A549 (cell line): Measurements from ENCODE around the gene TYW5. TPM values are rescaled to one million over a fixed set of nuclear protein-coding genes. Genes with fewer than 3 reads are reported as not detected.

Experiments used
- ATAC-seq, 2 experiments: fragments of 200-7000 bp in 1 of 2; fragments of >200 bp in 1 of 2; cut with Nextera tagmentation in 1 of 2; cut with Tn5 transposase in 1 of 2; 3 replicates each; pipeline versions ENCODE4 v1.8.0 to v1.9.1; 2018 to 2020; ENCODE audit warnings: mild to moderate bottlenecking in 1 of 2, moderate library complexity in 1 of 2
- CTCF ChIA-PET: fragments of 300-600 bp; sonication (Branson Sonifier 250); formaldehyde crosslinking; extraction: SDS; loops from one replicate; lab custom pipeline; 2021; ENCODE audit warnings: antibody characterized with exemption, inconsistent platforms; lab: Yijun Ruan, JAX
- POLR2A ChIA-PET: fragments of 350-600 bp; formaldehyde crosslinking; extraction: SDS; loops from one replicate; lab custom pipeline; 2021; ENCODE audit warnings: antibody characterized with exemption, inconsistent platforms; lab: Yijun Ruan, JAX
- DNase-seq, 2 experiments: peaks; one replicate each; pipeline versions ENCODE4 v3.0.0 to v3.0.0-alpha.2; 2011 to 2016; ENCODE audit warnings: low read depth in 1 of 2, low spot score in 1 of 2
- FAIRE-seq: peaks from 2 replicates; lab custom pipeline; 2011; peaks lifted over from hg19 to GRCh38; lab: Jason Lieb, UNC
- H3K27ac ChIP-seq, 2 experiments: fragments of >200 bp; sonication (Bioruptor Twin); formaldehyde crosslinking; 3 replicates each; pipeline ENCODE4 v1.5.1; 2016 to 2017
- H3K4me1 ChIP-seq: fragments of >200 bp; sonication (Bioruptor Twin); formaldehyde crosslinking; 3 replicates; pipeline ENCODE4 v1.6.1; 2016
- H3K4me2 ChIP-seq: fragments of >200 bp; sonication (Bioruptor Twin); formaldehyde crosslinking; 3 replicates; pipeline ENCODE4 v1.6.1; 2016
- H3K4me3 ChIP-seq: fragments of >200 bp; sonication (Bioruptor Twin); formaldehyde crosslinking; 3 replicates; pipeline ENCODE4 v1.5.1; 2016
- H3K9me3 ChIP-seq: fragments of >200 bp; sonication (Bioruptor Twin); formaldehyde crosslinking; 3 replicates; pipeline ENCODE4 v1.6.1; 2016
- CEBPB ChIP-seq, 2 experiments: fragments of >200 bp in 1 of 2; sonication (Bioruptor Twin) in 1 of 2; formaldehyde crosslinking in 1 of 2; IDR thresholded peaks; 2 replicates each; pipeline ENCODE4 v1.6.1; 2012 to 2016
- CHD4 ChIP-seq: fragments of 200-600 bp; sonication (generic); IDR thresholded peaks from 2 replicates; pipeline ENCODE4 v1.6.1; 2016; ENCODE audit warnings: antibody characterized with exemption, mild to moderate bottlenecking, borderline replicate concordance
- EHF ChIP-seq: fragments of 250-450 bp; sonication (Bioruptor Pico); IDR thresholded peaks from 2 replicates; pipeline ENCODE4 v1.5.0; 2020; ENCODE audit warnings: mild to moderate bottlenecking
- EHMT2 ChIP-seq: fragments of 200-600 bp; sonication (generic); IDR thresholded peaks from 2 replicates; pipeline ENCODE4 v1.6.1; 2016; ENCODE audit warnings: antibody characterized with exemption, low read depth, mild to moderate bottlenecking, moderate library complexity
- ESRRA ChIP-seq: fragments of 150-350 bp; IDR thresholded peaks from 2 replicates; pipeline ENCODE4 v1.6.1; 2014; ENCODE audit warnings: mild to moderate bottlenecking, low read length, borderline replicate concordance
- FOSB ChIP-seq: fragments of 250-450 bp; sonication (Bioruptor Pico); IDR thresholded peaks from 2 replicates; pipeline ENCODE4 v1.5.0; 2020; ENCODE audit warnings: mild to moderate bottlenecking, moderate library complexity
- FOSL2 ChIP-seq, 2 experiments: fragments of 450-650 bp in 1 of 2; fragments of >200 bp in 1 of 2; sonication (Bioruptor Twin) in 1 of 2; formaldehyde crosslinking; IDR thresholded peaks; 2 replicates each; pipeline versions ENCODE4 v1.5.0 to v1.6.1; 2016 to 2020; ENCODE audit warnings: mild to moderate bottlenecking in 1 of 2, moderate library complexity in 1 of 2
- HOXB13 ChIP-seq: fragments of 250-450 bp; sonication (Bioruptor Pico); IDR thresholded peaks from 2 replicates; pipeline ENCODE4 v1.5.0; 2020; ENCODE audit warnings: low read depth, mild to moderate bottlenecking, moderate library complexity
- HOXB5 ChIP-seq: fragments of 250-450 bp; sonication (Bioruptor Pico); IDR thresholded peaks from 2 replicates; pipeline ENCODE4 v1.5.0; 2020; ENCODE audit warnings: mild to moderate bottlenecking, moderate library complexity
- KDM1A ChIP-seq: fragments of 200-600 bp; sonication (generic); IDR thresholded peaks from 2 replicates; pipeline ENCODE4 v1.6.1; 2016; ENCODE audit warnings: low read depth, mild to moderate bottlenecking
- KDM5A ChIP-seq: fragments of 200-600 bp; sonication (generic); IDR thresholded peaks from 2 replicates; pipeline ENCODE4 v1.6.1; 2016; ENCODE audit warnings: antibody characterized with exemption, mild to moderate bottlenecking
- NR3C1 ChIP-seq: fragments of >200 bp; sonication (Bioruptor Twin); formaldehyde crosslinking; IDR thresholded peaks from 3 replicates; pipeline ENCODE4 v1.6.1; 2017
- PHF8 ChIP-seq: fragments of 200-600 bp; sonication (generic); IDR thresholded peaks from 2 replicates; pipeline ENCODE4 v1.6.1; 2016; ENCODE audit warnings: low read depth, mild to moderate bottlenecking, antibody characterized with exemption, moderate library complexity, borderline replicate concordance
- POLR2AphosphoS2 ChIP-seq: conservative IDR thresholded peaks from 2 replicates; pipeline ENCODE4 v1.6.1; 2012; ENCODE audit warnings: low read length, improper control_type of control experiment, inconsistent platforms
- RARB ChIP-seq: fragments of 250-450 bp; sonication (Bioruptor Pico); IDR thresholded peaks from 2 replicates; pipeline ENCODE4 v1.8.0; 2021; ENCODE audit warnings: mild to moderate bottlenecking, moderate library complexity
- RCOR1 ChIP-seq: fragments of 150-350 bp; IDR thresholded peaks from 2 replicates; pipeline ENCODE4 v1.6.1; 2014; ENCODE audit warnings: antibody characterized with exemption, low read length, low read depth
- RNF2 ChIP-seq: fragments of 200-600 bp; sonication (generic); IDR thresholded peaks from 2 replicates; pipeline ENCODE4 v1.6.1; 2016; ENCODE audit warnings: low read depth, mild to moderate bottlenecking, antibody characterized with exemption, moderate library complexity, borderline replicate concordance
- SMC3 ChIP-seq: fragments of >200 bp; sonication (Bioruptor Twin); formaldehyde crosslinking; IDR thresholded peaks from 3 replicates; pipeline ENCODE4 v1.6.1; 2018; ENCODE audit warnings: inconsistent platforms
- TFCP2L1 ChIP-seq: fragments of 250-450 bp; sonication (Bioruptor Pico); IDR thresholded peaks from 2 replicates; pipeline ENCODE4 v1.5.0; 2021; ENCODE audit warnings: mild to moderate bottlenecking
- TP53 ChIP-seq: fragments of 250-450 bp; sonication (Bioruptor Pico); IDR thresholded peaks from 2 replicates; pipeline ENCODE4 v1.5.0; 2021; ENCODE audit warnings: mild to moderate bottlenecking, moderate library complexity
- ZC3H11A ChIP-seq: fragments of 450-650 bp; IDR thresholded peaks from 2 replicates; pipeline ENCODE4 v1.6.1; 2014; ENCODE audit warnings: antibody characterized with exemption, mild to moderate bottlenecking
- ZNF302 ChIP-seq: fragments of 250-450 bp; sonication (Bioruptor Pico); IDR thresholded peaks from 2 replicates; pipeline ENCODE4 v1.9.0; 2021; ENCODE audit warnings: inconsistent platforms, mild to moderate bottlenecking, moderate library complexity
- WGBS: methylation state at CpG from one replicate; pipeline ENCODE4 v1.1.6; 2017; ENCODE audit errors: missing lambda C conversion rate; 5-methylcytosine and 5-hydroxymethylcytosine counted together
- polyA plus RNA-seq, 4 experiments: library from polyadenylated mRNA; depleted of rRNA in 3 of 4; stranded (reverse); fragments of >200 nt; fragmentation: RNase III in 1 of 4; extraction: RNeasy Plus Mini Kit Qiagen cat#74134 plus additional on column Dnase treatment in 1 of 4; gene quantifications; 2 replicates in 3 of 4; 3 replicates in 1 of 4; pipeline ENCODE4 v1.2.3, GENCODE V29; 2011 to 2017
- TF ChIP-seq, protein P1 (sequence below): fragments of 150-350 bp; IDR thresholded peaks from 2 replicates; pipeline ENCODE4 v1.6.1; 2014; ENCODE audit warnings: low read depth, mild to moderate bottlenecking, low read length
- TF ChIP-seq, protein P2 (sequence below): fragments of 250-450 bp; sonication (Bioruptor Pico); IDR thresholded peaks from 2 replicates; pipeline ENCODE4 v1.5.0; 2021; ENCODE audit warnings: mild to moderate bottlenecking, moderate library complexity, borderline replicate concordance
- TF ChIP-seq, protein P3 (sequence below): fragments of >200 bp; sonication (Bioruptor Twin); formaldehyde crosslinking; IDR thresholded peaks from 3 replicates; pipeline ENCODE4 v1.5.1; 2016
- TF ChIP-seq, protein P4 (sequence below): fragments of >200 bp; sonication (Bioruptor Twin); formaldehyde crosslinking; IDR thresholded peaks from 2 replicates; pipeline ENCODE4 v1.6.1; 2016

The TYW5 gene
- polyA plus RNA-seq, 2 of the 4 experiments (the other 2 are of a cell fraction) = 7.8 to 15.2 TPM

DNA sequence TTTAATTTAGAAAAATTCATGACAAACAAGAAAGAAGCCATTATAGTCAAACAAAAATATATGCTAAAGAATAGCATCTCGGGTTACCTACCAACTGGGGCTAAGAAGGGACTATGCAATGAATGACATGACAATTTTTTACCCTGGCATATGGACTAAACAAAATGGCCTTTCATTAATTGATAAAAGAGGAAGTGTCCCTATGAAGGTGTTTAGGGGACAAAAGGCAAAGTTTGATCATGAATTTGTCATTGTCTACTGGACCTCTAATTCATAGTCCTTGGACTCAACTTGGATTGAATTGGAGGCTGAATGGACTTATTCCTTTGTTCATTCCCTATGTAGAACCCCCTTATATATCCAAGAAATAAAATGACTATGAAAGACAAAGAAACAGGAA lies 12.8 kb upstream of the TYW5 start:
- ATAC-seq (no peak), DNase-seq (no peak), FAIRE-seq (no peak)
- 96% methylated on average over 1 of the region's 1 CpG for WGBS
- H3K9me3 ChIP-seq = no peaks in the 10 kb centered on the region
- ChIA-PET CTCF (no interaction called here), POLR2A (no interaction called here)
- TF ChIP-seq EHMT2 (no peak), RNF2 (no peak), TFCP2L1 (no peak), KDM1A (no peak), POLR2AphosphoS2 (no peak), ESRRA (no peak), HOXB5 (CRISPR knock-in tag) (no peak), FOSB (CRISPR knock-in tag) (no peak), RCOR1 (no peak), RARB (CRISPR knock-in tag) (no peak)
- TF ChIP-seq, protein P1, sequence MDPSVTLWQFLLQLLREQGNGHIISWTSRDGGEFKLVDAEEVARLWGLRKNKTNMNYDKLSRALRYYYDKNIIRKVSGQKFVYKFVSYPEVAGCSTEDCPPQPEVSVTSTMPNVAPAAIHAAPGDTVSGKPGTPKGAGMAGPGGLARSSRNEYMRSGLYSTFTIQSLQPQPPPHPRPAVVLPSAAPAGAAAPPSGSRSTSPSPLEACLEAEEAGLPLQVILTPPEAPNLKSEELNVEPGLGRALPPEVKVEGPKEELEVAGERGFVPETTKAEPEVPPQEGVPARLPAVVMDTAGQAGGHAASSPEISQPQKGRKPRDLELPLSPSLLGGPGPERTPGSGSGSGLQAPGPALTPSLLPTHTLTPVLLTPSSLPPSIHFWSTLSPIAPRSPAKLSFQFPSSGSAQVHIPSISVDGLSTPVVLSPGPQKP = no peak
- TF ChIP-seq, protein P2, sequence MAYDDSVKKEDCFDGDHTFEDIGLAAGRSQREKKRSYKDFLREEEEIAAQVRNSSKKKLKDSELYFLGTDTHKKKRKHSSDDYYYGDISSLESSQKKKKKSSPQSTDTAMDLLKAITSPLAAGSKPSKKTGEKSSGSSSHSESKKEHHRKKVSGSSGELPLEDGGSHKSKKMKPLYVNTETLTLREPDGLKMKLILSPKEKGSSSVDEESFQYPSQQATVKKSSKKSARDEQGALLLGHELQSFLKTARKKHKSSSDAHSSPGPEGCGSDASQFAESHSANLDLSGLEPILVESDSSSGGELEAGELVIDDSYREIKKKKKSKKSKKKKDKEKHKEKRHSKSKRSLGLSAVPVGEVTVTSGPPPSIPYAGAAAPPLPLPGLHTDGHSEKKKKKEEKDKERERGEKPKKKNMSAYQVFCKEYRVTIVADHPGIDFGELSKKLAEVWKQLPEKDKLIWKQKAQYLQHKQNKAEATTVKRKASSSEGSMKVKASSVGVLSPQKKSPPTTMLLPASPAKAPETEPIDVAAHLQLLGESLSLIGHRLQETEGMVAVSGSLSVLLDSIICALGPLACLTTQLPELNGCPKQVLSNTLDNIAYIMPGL (CRISPR knock-in tag) = no peak
- TF ChIP-seq, protein P3, sequence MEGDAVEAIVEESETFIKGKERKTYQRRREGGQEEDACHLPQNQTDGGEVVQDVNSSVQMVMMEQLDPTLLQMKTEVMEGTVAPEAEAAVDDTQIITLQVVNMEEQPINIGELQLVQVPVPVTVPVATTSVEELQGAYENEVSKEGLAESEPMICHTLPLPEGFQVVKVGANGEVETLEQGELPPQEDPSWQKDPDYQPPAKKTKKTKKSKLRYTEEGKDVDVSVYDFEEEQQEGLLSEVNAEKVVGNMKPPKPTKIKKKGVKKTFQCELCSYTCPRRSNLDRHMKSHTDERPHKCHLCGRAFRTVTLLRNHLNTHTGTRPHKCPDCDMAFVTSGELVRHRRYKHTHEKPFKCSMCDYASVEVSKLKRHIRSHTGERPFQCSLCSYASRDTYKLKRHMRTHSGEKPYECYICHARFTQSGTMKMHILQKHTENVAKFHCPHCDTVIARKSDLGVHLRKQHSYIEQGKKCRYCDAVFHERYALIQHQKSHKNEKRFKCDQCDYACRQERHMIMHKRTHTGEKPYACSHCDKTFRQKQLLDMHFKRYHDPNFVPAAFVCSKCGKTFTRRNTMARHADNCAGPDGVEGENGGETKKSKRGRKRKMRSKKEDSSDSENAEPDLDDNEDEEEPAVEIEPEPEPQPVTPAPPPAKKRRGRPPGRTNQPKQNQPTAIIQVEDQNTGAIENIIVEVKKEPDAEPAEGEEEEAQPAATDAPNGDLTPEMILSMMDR = no peak
- TF ChIP-seq, protein P4, sequence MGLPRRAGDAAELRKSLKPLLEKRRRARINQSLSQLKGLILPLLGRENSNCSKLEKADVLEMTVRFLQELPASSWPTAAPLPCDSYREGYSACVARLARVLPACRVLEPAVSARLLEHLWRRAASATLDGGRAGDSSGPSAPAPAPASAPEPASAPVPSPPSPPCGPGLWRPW = no peak
- no peak overlapping the region for H3K27ac ChIP-seq
- H3K4me1 ChIP-seq = no peaks in the 10 kb centered on the region
- H3K4me3 ChIP-seq = no peak overlapping the region
- H3K4me2 ChIP-seq = no peak overlapping the region

DNA sequence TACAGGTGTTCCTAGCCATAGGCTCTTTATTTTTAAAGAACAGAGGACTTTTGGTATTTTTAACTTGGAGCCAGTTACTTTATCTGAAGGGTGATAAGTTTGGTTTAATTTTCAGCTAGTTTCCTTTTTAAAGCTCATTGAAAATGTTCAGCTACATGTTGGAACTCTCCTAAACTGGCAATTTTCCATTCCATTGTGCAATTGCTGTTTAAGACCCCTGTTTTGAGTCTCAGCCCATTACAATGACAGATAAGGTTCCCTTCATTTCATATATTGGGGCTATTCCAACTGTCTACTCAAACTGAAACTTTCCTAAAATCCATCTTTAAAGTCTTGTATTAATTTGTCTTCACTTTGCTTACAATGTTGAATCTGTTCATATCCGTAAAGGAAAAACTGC lies 11.7 kb upstream of the TYW5 start:
- ChIA-PET CTCF (no interaction called here), POLR2A (no interaction called here)
- DNase-seq (no peak), FAIRE-seq (no peak), ATAC-seq (no peak)
- no peaks in the 10 kb centered on the region for H3K9me3 ChIP-seq
- H3K4me3 ChIP-seq = no peak overlapping the region
- TF ChIP-seq PHF8 (no peak), CHD4 (no peak), KDM5A (no peak), NR3C1 (no peak), SMC3 (no peak), ESRRA (no peak), EHMT2 (no peak), CEBPB (IDR thresholded peaks at IDR 0.05) (no peak), TP53 (CRISPR knock-in tag) (no peak), KDM1A (no peak), FOSL2 (IDR thresholded peaks at IDR 0.05) (no peak), FOSL2 (CRISPR knock-in tag; IDR thresholded peaks at IDR 0.05) (no peak), ZC3H11A (no peak), HOXB13 (no peak), ZNF302 (CRISPR knock-in tag) (no peak), EHF (CRISPR knock-in tag) (no peak), FOSB (CRISPR knock-in tag) (no peak), POLR2AphosphoS2 (no peak)
- TF ChIP-seq, protein P4 = no peak
- TF ChIP-seq, protein P2 (CRISPR knock-in tag) = no peak
- no peaks in the 10 kb centered on the region for H3K4me1 ChIP-seq
- no peak overlapping the region for H3K27ac ChIP-seq
- no peak overlapping the region for H3K4me2 ChIP-seq
- WGBS = 95% methylated on average over 1 of the region's 1 CpG
